GM21447 (cell line): ENCODE measurements around the gene TMEM164.
"Not testable (repeated sequence)": the region's sequence is repeated elsewhere in the genome, so short reads cannot be mapped to it uniquely, and the experiment has no call there.

Experiments used
- ATAC-seq: cut with Tn5 transposase; IDR thresholded peaks from one replicate; pipeline ENCODE4 v1.9.1; 2021; ENCODE audit not compliant: unreplicated experiment

TMEM164 gene

DNA sequence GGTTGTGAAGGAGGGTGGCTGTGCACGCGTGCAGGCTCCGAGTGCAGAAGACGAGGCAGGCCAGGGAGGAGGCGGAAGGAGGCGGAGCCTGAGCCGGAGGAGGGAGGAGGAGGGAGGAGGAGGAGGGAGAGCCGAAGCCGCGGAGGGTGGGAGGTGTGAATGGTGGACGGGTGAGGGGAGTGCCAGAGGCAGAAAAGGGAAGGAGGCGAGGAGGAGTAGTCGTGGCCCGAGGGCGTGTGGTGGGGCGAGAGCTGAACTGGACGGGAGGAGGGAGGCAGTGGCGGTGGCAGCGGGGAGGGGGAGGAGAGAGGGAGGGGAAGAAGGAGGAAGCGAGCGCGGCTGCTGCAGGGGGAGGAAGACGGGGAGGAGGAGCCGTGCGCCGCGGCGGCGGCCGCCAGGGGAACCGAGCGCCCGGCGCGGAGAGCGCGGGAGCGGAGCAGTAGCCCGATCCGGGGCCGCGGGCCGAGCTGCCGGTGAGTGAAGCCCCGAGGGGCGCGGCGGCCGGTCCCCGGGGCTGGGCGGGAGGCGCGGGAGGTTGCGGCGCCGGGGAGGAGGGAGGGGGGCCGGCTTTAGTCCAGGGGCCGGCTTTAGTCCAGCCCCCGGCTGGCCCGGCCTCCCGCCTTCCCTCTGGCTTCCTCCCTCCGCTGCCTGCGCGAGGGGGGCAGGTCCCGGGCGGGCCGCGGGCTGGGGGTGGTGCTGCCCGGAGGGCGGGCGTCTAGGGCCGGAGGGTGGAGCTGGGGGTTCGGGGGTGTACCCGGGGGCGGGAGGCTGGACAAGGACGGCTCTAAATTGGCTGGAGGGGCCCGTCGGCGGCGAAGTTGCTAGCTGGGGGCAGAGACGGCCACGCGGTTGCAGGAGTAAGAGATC, at the start of gene TMEM164:
TMEM164 (plus strand) TSS at position 815 of the 867 bp plus-strand sequence. CDS start 661 bp downstream, outside the sequence.
- peak; percentile 77 for ATAC-seq

DNA sequence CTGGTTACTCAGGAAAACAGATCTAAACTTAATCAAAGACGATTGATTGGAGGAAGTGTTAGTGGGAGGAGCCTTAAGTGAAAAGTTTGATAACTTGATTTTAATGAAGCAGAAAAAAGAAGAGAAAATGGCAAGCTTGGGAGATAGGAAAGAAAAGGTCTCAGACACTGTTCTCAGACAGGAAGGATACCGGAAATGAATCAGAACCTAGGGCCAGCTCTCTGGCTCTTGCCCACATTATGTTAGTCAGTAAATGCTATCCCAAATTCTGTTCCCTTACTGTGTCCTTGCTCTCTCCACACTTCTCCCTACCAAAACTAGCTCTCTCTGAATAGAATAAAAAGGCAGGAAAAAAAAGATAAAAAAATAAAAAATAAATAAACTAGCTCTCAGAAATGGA, 48.6 kb upstream of the TMEM164 start:
- ATAC-seq, result no peak

DNA sequence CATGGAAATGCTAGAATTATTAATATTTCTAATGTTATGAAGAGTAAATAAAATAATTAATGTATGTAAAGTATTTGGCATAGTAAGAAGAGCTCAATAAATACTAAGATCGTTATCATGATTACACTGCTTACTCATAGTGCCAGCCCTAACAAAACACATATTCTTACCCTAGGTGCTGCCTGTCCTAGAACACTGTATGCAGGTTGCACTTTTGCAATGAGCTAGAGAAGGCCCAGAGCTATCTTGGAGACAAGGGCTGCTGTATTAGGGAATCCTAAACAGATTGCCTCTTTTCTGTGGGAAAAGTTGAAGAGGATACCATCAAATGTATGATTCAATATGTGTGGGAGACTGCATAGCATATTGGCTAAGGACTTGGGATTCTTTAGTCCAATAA, 48.0 kb upstream of the TMEM164 start:
- no peak for ATAC-seq

DNA sequence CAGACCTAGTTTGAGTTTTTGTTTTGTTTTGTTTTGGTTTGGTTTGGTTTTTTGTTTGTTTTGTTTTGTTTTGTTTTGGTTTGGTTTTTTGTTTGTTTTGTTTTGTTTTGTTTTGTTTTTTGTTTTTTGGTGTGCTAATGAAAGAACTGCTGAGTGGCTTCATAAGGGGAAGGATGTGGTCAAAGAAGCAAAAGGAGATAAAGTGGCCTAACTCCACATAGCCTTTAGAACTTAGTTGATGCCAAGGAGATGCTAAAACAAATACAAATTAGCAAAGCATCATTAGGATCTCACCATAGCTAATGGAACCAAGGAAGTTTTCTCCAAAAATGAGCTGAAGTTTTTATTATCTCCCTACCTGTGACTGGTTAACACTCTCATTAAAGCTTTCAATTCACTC, 44.6 kb upstream of the TMEM164 start:
- ATAC-seq, result no peak

DNA sequence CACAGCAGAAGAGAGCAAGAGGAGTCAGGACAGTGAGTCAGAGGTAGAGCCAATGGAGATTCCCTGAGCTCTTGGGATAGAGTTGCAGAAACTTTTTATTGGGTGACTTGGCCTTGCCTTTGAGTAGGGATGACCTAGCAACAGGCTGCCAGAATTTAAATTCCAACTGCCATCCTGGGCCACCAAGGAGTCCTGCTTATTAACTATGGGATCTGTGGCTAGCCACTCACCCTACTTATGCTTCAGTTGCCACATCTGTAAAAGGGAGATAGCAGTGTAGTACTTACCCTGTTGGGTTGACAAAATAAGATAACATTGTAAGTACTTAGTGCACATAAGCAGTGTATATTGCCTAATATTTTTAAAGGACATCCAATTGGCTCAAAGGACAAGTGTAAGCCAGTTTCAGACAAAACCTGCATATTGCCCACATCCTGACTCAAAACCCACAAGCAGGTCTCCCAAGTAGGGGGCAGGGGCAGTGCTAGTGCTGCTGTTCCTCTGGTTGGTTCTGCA, 43.5 kb upstream of the TMEM164 start:
- no peak for ATAC-seq

DNA sequence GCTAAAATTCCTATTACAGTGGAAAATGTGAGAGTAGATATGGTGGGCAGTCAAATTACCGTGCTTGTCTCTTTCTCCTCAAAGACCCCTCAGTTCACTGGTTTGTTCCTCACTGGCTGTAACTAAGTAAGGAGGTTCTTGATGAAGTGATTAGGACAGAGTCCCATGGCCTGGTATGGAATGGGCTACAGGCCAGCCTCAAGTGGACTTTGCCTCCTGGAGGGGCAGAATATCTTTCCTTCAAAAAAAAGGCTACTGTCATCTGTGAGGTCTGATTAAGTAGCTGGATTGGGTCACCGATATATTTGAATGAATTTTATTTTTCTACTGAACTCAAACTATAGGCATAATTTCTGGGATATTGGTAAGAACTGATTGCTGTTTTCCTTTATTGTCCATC, 38.5 kb upstream of the TMEM164 start:
- ATAC-seq, result no peak

DNA sequence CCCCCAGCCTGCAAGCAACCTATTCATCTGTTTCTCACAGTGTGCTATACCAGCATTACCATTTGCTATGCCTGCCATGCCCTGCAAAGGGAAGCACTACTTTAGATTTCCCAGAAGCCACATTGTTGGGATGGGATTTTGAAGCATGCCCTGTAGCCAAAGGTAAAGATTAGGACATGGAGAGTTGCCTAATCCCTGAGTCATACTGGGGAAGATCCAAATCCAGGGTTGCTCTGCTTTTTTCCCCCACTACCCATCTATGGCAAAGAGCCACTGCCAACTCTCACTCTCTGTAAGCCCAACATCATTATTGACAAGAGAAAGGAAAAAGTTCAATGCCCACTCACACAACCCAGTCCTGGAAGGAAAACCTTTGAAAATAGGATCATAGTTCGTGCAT, 36.7 kb upstream of the TMEM164 start:
- no peak for ATAC-seq

DNA sequence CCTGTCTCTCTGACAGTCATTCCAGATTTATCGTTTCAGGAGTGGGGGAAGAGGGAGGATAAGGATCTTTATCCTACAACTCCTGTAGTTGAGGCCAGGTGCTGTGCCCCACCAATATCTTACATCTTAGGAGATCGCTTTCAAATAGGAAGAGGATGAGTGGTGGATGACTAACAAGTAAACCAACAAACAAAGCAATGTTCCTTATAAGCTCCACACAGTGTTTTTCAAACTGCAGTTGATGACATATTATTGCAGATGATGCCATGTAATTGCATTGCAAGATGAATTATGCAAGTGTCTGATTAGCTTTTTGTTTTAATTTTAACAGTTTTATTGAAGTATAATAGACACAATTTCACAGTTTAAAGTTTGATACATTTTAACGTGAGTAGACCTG, 35.8 kb upstream of the TMEM164 start:
- ATAC-seq, result no peak

DNA sequence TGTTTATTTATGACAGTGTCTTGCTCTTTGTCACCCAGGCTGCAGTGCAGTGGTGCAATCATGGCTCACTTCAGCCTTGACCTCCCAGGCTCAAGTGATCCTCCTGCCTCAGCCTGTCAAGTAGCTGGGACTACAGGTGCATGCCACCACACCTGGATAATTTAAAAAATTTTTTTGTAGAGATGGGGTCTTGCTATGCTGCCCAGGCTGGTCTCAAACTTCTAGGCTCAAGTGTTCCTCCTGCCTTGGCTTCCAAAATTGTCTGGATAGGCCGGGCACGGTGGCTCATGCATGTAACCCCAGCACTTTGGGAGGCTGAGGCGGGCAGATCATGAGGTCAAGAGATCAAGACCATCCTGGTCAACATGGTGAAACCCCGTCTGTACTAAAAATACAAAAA, 32.1 kb upstream of the TMEM164 start:
- ATAC-seq, result not testable (repeated sequence)

DNA sequence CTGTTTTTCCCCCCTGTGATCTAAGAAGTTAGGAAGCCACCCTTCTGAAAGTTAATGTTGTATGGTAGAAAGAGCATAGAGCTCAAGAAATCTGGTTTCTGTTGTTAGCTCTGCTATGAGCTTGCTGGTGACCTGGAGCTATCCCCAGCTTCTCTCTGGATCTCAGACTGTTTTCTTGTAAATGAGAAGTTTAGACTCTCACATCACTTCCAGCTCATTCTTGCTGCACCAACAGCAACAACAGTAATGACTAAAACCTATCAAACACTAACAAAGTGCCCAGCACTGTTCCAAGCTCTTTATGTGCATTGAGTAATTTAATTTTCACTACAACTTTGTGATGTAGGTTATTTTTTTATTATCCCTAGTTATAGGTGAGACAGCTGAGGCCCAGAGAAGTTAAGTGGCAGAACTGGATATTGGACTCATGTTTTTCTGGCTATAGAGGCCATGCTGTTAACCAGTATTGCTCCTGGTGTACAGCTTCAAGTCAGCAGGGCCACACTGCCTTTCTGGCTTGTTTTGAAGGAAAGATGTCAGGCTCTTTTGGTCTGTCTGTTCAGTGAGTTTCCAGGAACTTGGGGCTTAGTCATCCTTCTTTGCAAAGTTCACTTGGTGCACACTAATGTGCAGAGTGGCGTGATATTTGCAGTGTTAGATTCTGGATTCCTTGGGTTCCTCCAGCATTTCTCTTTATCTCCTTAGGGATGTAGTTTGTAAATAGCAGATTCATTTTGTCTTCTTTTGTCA, 27.8 kb upstream of the TMEM164 start:
- ATAC-seq, result no peak

DNA sequence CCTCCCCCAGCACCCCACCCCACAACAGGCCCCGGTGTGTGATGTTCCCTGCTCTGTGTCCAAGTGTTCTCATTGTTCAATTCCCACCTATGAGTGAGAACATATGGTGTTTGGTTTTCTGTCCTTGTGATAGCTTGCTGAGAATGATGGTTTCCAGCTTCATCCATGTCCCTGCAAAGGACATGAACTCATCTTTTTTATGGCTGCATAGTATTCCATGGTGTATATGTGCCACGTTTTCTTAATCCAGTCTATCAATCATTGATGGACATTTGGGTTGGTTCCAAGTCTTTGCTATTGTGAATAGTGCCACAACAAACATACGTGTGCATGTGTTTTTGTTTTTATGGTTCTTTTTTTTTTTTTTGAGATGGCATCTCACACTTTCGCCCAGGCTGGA, 17.7 kb upstream of the TMEM164 start:
- not testable (repeated sequence) for ATAC-seq

DNA sequence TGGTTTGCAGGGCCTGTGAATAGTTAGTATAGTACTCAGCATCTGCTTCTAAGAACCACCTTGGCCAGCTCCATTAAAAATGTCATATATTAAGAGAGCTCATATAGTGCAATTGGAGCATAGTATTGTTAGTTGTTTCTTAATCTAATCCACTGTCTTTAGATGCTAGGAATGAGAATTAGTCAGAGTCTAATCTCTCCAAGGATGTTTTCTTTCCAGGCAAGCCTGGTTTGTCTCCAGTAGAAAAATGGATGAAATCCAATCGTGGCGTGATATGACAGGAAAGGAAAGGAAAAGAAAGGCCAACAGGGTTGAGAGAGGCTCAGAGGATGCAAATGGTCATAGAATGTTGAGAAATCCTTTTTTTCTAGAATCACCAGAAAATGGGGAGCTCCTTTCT, 15.0 kb upstream of the TMEM164 start:
- no peak for ATAC-seq

DNA sequence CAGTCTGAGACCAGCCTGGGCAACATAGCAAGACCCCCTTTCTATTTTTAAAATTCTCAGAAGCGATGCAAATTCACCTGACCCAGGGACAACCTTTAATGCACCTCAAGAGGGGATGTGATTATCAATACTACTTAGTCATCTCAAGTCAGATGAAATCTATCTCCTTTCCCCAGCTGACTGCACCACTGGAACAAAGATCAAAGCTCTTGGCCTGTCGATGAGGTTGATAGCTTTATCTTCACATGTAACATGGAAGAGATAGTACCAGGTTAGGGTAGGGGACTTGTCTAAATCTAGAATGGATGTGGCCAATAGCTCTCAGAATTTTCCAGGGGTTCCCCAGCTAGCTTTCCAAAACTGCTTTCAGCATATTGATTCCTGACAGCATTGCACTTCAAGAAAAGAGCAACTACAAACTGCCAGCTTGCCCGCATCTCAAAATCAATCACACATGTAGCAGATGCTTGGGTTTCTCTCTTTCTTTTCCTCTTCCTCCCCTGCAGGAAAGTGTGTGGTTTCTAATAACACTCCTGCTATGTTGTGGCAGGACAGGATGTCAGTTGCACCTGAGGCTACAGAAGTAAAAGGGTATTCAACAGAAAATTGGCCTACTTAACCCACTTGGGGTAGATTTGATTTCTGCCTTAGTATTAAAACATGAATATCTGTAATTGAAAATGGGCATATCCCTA, 12.2 kb upstream of the TMEM164 start:
- no peak for ATAC-seq

DNA sequence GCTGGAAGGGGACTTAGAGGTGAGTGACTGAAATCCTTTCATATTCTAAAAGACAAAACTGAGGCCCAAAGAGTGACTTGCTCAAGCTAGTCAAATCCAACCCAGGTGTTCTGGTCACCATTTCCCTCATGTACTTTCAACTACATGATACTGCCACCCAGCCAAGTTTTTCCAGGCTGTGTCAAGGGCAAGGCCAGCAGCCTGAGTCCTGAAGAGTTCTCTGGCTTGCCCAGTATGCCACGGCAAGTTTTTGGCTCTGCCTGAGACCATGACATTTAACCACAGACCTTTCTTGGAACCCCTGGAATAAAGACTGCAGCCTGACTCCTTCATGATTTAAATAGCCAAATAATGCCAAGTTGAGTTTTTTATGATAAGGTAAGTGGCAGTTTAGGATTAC, 10.7 kb upstream of the TMEM164 start:
- no peak for ATAC-seq

DNA sequence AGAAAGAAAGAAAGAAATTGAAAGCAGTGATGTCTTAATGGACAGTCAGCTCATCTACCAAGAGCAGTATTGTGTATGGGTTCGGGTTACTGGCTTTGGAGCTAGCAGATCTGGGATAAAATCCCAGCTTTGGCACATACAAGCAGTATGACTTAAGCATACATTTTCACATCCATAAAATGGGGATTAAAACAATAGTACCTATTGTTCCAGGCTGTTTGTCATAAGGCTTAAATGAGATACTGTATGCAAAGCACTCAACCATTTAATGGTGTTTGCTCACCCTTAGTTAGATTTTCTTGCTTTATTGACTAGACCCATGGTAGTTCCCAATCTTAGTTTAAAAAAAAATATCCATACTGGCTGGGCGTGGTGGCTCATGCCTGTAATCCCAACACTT, 7.8 kb upstream of the TMEM164 start:
- ATAC-seq, result no peak

DNA sequence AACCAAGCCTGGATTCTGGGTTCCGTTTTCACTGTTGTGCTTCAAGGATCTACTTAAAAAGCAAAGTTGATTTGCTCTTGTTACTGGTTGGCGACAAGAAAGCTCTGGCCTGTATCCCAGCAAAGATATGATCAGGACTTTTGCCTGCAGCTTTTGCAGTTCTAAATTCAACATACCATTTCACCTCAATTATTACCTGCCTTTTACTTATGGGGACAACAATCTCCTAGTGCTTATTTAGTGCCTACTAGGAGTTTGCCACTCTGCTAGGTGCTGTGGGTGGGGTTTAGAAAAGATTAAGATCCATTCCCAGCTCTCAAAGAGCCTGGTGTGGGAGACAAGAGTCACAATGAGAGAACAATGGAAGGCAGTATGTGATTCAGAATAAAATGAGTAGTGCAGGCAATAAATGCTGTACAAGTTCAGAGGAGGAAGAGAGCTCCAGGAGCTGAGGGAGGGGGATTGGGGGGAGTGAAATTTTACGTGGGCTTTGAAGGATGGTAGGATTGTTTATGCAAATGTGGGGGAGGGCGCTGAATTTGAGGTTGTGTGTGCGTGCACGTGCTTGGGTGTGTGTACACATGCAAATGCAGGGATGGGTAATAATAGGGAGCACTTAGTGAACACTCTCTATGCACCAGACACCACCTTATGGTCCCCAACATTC, 5.0 kb upstream of the TMEM164 start:
- no peak for ATAC-seq

DNA sequence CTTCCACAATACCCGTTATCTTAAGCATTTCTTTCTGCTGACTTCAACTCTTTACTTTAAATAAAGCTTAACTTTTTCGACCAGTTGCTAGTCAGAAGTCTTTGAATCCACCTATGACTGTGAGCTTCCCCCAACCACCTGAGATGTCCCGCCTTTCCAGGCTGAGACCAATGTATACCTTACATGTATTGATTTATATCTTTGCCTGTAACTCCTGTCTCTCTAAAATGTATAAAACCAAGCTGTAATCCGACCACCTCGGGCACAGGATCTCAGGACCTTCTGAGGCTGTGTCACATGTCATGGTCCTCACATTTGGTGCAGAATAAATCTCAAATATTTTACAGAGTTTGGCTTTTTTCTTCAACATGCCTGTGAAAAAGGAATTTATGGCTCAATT, 2.9 kb upstream of the TMEM164 start:
- ATAC-seq, result no peak

DNA sequence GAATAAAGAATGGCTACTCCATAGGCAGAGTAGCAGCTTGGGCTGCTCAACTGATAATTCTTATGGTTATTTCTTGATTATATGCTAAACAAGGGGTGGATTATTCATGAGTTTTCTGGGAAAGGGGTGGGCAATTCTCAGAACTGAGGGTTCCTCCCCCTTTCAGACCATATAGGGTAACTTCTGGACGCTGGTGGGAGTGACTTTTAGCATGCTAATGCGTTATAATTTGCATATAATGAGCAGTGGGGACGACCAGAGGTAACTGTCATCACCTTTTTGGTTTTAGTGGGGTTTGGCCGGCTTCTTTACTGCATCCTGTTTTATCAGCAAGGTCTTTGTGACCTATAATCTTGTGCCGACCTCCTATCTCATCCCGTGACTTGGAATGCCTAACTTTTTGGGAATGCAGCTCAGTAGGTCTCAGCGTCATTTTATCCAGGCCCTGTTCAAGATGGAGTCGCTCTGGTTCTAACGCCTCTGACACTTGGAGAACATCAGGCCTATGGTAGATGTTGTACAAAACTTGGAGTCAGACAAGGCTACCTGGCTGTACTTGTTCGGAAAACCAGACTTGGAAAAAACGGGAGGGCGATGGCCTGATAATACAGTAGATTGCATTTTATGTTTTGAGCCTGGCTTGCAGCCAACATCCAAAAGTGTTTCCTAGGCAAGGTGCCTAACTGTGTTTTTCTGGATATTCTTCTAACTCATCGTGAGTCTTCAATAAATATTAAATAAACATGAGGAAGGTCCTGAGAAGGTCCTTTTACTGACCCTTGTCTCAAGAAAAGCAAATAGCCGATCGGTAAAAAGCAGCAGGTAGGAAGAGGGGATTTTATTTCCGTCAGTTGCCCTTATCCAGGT, 1.8 kb upstream of the TMEM164 start:
- ATAC-seq, result no peak

DNA sequence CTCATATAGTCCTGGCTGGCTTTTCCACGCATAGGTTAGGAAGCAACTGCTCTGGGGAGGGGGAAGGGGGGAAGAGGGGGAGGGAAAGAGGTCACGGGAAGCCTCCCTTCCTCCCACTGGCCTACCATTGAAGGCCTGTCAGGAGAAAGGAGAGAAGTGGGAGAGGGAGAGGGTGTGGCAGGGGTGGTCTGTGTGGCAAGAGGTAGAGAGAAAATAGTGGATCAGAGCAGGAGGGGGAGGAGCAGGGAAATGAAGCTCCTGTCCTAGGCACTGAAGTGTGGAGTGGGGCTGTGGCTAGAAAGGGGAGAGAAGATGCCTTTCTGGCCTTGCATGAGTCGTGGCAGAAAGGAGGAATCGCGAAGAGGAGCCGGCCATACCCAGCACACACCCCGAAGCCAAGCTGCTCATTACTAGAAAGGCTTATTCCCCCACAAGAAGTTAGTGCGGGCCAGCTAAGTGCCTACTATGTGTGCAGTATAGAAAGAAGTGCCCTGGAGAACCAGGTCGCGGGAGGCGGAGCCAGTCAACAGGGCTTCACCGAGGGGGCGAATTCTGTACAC, 1.1 kb upstream of the TMEM164 start:
- no peak for ATAC-seq
